Breast epithelium (tissue), 4 donors: Measurements from ENCODE around the gene KIT. TPM values are rescaled to one million over a fixed set of nuclear protein-coding genes. Genes with fewer than 3 reads are reported as not detected.
A peak's percentile ranks its signal among the peaks of the same experiment; 100 is the strongest.

Source experiments
- DNase-seq, 2 donors: peaks; one replicate each; pipeline ENCODE4 v3.0.0-alpha.2; 2019; ENCODE audit warnings: low spot score in 2 of 2
- H3K27ac ChIP-seq, 2 donors: fragments of 200-600 bp; sonication (generic) in 1 of 2; one replicate each; pipeline ENCODE4 v1.5.1; 2016 to 2019; ENCODE audit warnings: mild to moderate bottlenecking in 1 of 2
- H3K27me3 ChIP-seq, 2 donors: fragments of 200-600 bp; sonication (generic) in 1 of 2; one replicate each; pipeline versions ENCODE4 v1.5.1 to v1.6.0; 2017 to 2019; ENCODE audit warnings: control low read depth in 1 of 2, mild to moderate bottlenecking in 1 of 2
- H3K36me3 ChIP-seq: fragments of 200-600 bp; one replicate; pipeline ENCODE4 v1.5.1; 2019
- H3K4me1 ChIP-seq, 2 donors: fragments of 200-600 bp; sonication (generic); one replicate each; pipeline ENCODE4 v1.5.1; 2016 to 2019; ENCODE audit warnings: control low read depth in 1 of 2
- H3K4me3 ChIP-seq, 3 donors: fragments of 200-600 bp; sonication (generic); 1 replicate in 2 of 3; 2 replicates in 1 of 3; pipeline ENCODE4 v1.5.1; 2016 to 2019; ENCODE audit warnings: mild to moderate bottlenecking in 3 of 3, moderate library complexity in 2 of 3
- H3K9me3 ChIP-seq, 2 donors: fragments of 200-600 bp; sonication (generic) in 1 of 2; one replicate each; pipeline ENCODE4 v1.5.1; 2016 to 2019; ENCODE audit warnings: control low read depth in 1 of 2
- POLR2A ChIP-seq: fragments of 450-650 bp; IDR thresholded peaks from one replicate; pipeline ENCODE4 v1.6.1; 2016; ENCODE audit warnings: antibody characterized with exemption, mild to moderate bottlenecking, moderate library complexity
- POLR2AphosphoS5 ChIP-seq, 3 donors: sonication (generic); formaldehyde crosslinking; IDR thresholded peaks; one replicate each; pipeline ENCODE4 v1.6.1; 2017; ENCODE audit warnings: antibody characterized with exemption in 3 of 3
- intact Hi-C: fragments of 100-400 bp; cut with DNase I; formaldehyde crosslinking; loops from one replicate; pipeline ENCODE4 v1.15.1; 2023; ENCODE audit warnings: low total_unique reads
- total RNA-seq, 3 donors: library from RNA; depleted of rRNA; stranded (reverse); fragments of >200 nt; gene quantifications; one replicate each; pipeline ENCODE4 v1.1.0, GENCODE V29; 2016
- TF ChIP-seq, protein P1 (sequence below), 3 donors: fragments of 450-650 bp; IDR thresholded peaks; one replicate each; pipeline ENCODE4 v1.5.1; 2016 to 2017; ENCODE audit warnings: antibody characterized with exemption in 3 of 3, mild to moderate bottlenecking in 3 of 3, moderate library complexity in 3 of 3

KIT gene
- total RNA-seq, 3 donors from 2014 or later = 23.2 to 297 (median 75.4) TPM

DNA sequence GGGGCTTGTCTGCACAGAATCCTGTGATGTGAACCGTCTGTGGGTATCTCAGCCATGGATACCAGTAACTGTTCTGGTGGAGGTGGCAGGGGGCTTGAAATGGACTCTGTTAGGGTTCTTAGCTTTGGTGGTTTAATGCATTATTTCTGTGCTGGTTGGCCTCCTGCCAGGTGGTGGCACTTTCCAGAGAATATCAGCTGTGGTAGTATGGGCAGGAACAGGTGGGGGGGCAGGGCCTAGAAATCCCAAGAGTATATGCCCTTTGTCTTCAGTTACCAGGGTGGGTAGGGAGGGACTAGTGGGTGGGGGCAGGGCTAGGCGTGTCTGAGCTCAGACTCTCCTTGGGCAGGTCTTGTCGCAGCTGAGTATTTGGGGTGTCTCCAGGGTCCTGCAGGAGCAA is 106.7 kb downstream of the KIT start:
- Histone ChIP-seq H3K27me3 (no peaks in the 10 kb centered on the region), H3K27ac (no peak overlapping the region), H3K36me3 (no peaks in the 10 kb centered on the region), H3K4me3 (no peak overlapping the region), H3K4me1 (no peaks in the 10 kb centered on the region), H3K9me3 (peaks cover 0 to 29% of the 10 kb centered on the region in 2 donors)
- TF ChIP-seq, protein P1, sequence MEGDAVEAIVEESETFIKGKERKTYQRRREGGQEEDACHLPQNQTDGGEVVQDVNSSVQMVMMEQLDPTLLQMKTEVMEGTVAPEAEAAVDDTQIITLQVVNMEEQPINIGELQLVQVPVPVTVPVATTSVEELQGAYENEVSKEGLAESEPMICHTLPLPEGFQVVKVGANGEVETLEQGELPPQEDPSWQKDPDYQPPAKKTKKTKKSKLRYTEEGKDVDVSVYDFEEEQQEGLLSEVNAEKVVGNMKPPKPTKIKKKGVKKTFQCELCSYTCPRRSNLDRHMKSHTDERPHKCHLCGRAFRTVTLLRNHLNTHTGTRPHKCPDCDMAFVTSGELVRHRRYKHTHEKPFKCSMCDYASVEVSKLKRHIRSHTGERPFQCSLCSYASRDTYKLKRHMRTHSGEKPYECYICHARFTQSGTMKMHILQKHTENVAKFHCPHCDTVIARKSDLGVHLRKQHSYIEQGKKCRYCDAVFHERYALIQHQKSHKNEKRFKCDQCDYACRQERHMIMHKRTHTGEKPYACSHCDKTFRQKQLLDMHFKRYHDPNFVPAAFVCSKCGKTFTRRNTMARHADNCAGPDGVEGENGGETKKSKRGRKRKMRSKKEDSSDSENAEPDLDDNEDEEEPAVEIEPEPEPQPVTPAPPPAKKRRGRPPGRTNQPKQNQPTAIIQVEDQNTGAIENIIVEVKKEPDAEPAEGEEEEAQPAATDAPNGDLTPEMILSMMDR (IDR thresholded peaks at IDR 0.05) = no peak
- TF ChIP-seq POLR2AphosphoS5 (IDR thresholded peaks at IDR 0.05) (no peak), POLR2A (no peak)
- intact Hi-C loops = no loop called here
- no peak for DNase-seq

DNA sequence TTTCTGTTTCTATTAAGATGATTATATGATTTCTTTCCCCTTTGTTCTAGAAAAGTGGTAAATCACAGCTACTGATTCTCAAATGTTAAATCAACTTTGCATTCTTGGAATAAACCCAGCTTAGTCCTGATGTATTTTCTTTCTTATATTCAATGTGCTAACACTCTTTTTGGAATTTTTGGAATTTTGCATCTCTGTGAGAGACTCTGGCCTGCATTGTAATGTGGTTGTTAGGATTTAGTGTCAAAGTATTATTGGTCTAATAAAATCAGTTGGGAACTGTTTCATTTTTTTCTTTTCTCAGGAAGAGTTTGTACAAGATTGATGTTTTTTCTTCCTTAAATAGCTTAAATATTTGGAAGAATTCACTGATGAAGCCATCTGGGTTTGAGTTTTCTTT is 109.6 kb downstream of the KIT start:
- H3K4me3 ChIP-seq = no peak overlapping the region
- no peaks in the 10 kb centered on the region for H3K4me1 ChIP-seq
- TF ChIP-seq POLR2A (no peak), POLR2AphosphoS5 (IDR thresholded peaks at IDR 0.05) (no peak)
- TF ChIP-seq, protein P1 (IDR thresholded peaks at IDR 0.05) = no peak
- H3K9me3 ChIP-seq = peaks cover 0 to 16% of the 10 kb centered on the region in 2 donors
- no peaks in the 10 kb centered on the region for H3K27me3 ChIP-seq
- no peak for DNase-seq
- no peaks in the 10 kb centered on the region for H3K36me3 ChIP-seq
- no peak overlapping the region for H3K27ac ChIP-seq
- intact Hi-C loops = no loop called here

DNA sequence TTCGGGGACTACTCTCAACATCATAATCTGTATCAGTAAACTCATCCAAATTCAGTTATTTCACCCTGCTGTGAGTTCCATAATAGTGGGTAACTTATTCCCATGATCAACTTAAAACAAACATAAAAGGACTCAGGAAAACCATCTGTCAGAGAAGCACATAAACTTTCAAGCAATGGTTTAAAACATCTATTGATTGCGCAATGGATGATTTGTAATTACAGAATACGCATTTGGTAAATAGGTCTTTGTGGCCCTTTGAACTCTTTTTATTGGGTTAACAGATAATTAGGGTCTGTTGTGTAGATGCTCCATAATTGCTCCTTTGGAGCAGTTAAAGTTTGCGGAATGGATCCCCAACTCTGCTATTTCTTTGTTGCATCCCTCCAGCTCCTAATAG is 115.3 kb downstream of the KIT start:
- TF ChIP-seq POLR2AphosphoS5 (IDR thresholded peaks at IDR 0.05) (no peak), POLR2A (no peak)
- TF ChIP-seq, protein P1 (IDR thresholded peaks at IDR 0.05) = no peak
- no peak overlapping the region for H3K4me3 ChIP-seq
- no peak overlapping the region for H3K27ac ChIP-seq
- H3K36me3 ChIP-seq = no peaks in the 10 kb centered on the region
- no peaks in the 10 kb centered on the region for H3K9me3 ChIP-seq
- no peak for DNase-seq
- H3K27me3 ChIP-seq = no peaks in the 10 kb centered on the region
- intact Hi-C loops = loop anchor here (1.0 kb wide), 1 partner anchor 18 kb away; no protein-coding TSS in a partner anchor
- no peaks in the 10 kb centered on the region for H3K4me1 ChIP-seq

DNA sequence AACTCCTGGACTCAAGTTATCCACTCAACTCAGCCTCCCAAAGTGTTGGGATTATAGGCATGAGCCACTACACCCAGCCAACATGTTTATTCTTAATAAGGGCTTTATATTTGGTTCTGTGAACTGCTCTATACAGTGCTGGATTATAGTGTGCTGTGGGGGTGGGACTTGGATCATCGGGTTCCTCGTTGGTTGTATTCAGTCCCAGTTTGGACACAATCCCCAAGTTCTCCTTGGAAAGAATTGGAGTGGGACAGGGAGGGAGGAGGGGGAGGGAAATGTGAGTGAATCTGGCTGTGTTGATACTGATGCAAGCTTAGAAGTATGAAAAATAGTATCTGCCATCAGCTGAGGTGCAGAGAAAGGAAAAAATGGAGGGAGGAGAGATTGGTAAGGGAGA is 121.3 kb downstream of the KIT start:
- no peaks in the 10 kb centered on the region for H3K27me3 ChIP-seq
- no peaks in the 10 kb centered on the region for H3K9me3 ChIP-seq
- DNase-seq = no peak
- no peak overlapping the region for H3K4me3 ChIP-seq
- H3K27ac ChIP-seq = no peak overlapping the region
- no peaks in the 10 kb centered on the region for H3K4me1 ChIP-seq
- H3K36me3 ChIP-seq = no peaks in the 10 kb centered on the region
- intact Hi-C loops = no loop called here
- no peak for TF ChIP-seq POLR2A
- TF ChIP-seq, protein P1 (IDR thresholded peaks at IDR 0.05) = no peak
- no peak for TF ChIP-seq POLR2AphosphoS5 (IDR thresholded peaks at IDR 0.05)

DNA sequence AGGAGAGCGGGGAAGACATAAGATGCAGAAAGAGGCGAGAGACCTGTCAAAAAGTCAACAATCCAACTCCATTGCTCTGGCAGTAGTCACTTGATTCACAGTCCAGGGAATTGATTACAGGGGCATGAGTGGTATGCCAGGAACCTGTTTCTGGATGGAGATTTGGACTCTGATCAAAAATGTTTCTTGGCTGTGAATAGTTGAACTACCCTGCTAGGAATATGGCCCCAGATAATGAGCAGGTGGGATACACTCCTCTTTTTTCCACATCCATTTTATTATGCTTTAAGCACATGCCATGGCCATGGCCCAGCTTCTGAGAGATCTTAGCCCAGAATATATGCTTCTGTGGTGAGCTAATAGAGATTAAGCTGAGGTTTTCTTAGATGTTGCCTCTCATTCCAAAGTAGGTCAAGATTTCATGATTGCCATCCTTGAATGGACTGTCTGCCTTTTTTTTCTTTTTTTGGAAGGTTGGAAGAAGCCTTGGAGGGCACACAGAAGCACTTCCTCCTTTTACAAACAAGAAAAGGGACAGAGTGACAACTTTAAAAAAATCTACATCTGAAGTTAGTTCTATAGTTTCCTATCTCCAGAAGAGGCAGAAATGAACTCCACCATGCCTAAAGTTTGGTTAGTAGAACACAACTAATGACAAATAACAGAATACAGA is 121.9 kb downstream of the KIT start:
- Histone ChIP-seq H3K27ac (peak overlapping the region; percentile 22 to 38), H3K4me1 (no peaks in the 10 kb centered on the region)

More for the DNA sequence above, 121.9 kb downstream of the KIT start:
- intact Hi-C loops = no loop called here
- H3K27me3 ChIP-seq = no peaks in the 10 kb centered on the region
- no peak overlapping the region for H3K4me3 ChIP-seq
- no peak for DNase-seq
- H3K9me3 ChIP-seq = no peaks in the 10 kb centered on the region
- H3K36me3 ChIP-seq = no peaks in the 10 kb centered on the region
- TF ChIP-seq, protein P1 (IDR thresholded peaks at IDR 0.05) = no peak
- TF ChIP-seq POLR2AphosphoS5 (IDR thresholded peaks at IDR 0.05) = no peak
- TF ChIP-seq POLR2A = no peak
